ENCODE measurements around the gene BZW2. TPM values are rescaled to one million over a fixed set of nuclear protein-coding genes. Genes with fewer than 3 reads are reported as not detected.
A peak's percentile ranks its signal among the peaks of the same experiment; 100 is the strongest.

Gene BZW2
- total RNA-seq, 4 donors from 2014 or later = 86.6 to 145 (median 123) TPM

DNA sequence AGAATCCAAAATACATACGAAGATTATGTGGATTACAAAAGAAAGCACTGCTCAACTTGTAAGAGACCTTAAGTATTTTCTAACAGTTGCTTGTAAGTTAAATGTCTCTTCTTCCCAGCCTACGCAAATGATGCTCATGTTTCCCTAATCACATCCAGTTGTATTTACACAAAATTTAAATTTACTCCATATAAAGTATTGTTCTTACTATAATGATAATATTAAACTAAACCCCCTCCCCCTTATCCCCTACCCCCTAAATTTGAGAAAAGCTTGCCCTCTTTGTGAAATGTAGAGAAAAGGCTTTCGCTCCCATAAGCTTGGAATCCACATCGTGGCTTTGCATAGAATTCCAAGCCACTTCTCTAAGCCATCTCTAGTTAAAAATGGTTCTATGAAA, 29.9 kb upstream of the BZW2 start:
- in situ Hi-C loops (cut with MboI; ENCODE audit: low sequenced_read_pairs in 4 of 4) = loop anchor here in 1 of 4 donors (25.0 kb wide), 1 partner anchor 296 kb away; no protein-coding TSS in a partner anchor
- H3K9me3 ChIP-seq = no peaks in the 10 kb centered on the region
- peaks cover 11 to 12% of the 10 kb centered on the region in 2 donors for H3K4me1 ChIP-seq
- DNase-seq (no peak), ATAC-seq (no peak)
- no peak overlapping the region for H3K4me3 ChIP-seq
- H3K27ac ChIP-seq = no peak overlapping the region
- TF ChIP-seq CTCF (IDR thresholded peaks at IDR 0.05 in 4 of 5, conservative IDR thresholded peaks at IDR 0.05 in 1 of 5) = no peak
- peaks cover 0 to 28% of the 10 kb centered on the region in 2 donors for H3K36me3 ChIP-seq
- H3K27me3 ChIP-seq = no peaks in the 10 kb centered on the region
- intact Hi-C loops (cut with DNase I; ENCODE audit: low total_unique reads) = no loop called here

GRCh38 chr7:16616542-16616941, 29.4 kb upstream of the BZW2 start:
- ATAC-seq (no peak), DNase-seq (peak in 1 of 2 donors; percentile 17)
- H3K36me3 ChIP-seq = peaks cover 0 to 28% of the 10 kb centered on the region in 2 donors
- H3K9me3 ChIP-seq = no peaks in the 10 kb centered on the region
- H3K4me1 ChIP-seq = peaks cover 11 to 12% of the 10 kb centered on the region in 2 donors
- H3K4me3 ChIP-seq = no peak overlapping the region
- H3K27ac ChIP-seq = no peak overlapping the region
- TF ChIP-seq CTCF (IDR thresholded peaks at IDR 0.05 in 4 of 5, conservative IDR thresholded peaks at IDR 0.05 in 1 of 5) = no peak
- no peak for TF ChIP-seq POLR2A (IDR thresholded peaks at IDR 0.05)
- no peaks in the 10 kb centered on the region for H3K27me3 ChIP-seq
- intact Hi-C loops (cut with DNase I; ENCODE audit: low total_unique reads) (no loop called here), in situ Hi-C loops (cut with MboI; ENCODE audit: low sequenced_read_pairs in 4 of 4) (loop anchor here in 1 of 4 donors (25.0 kb wide), 1 partner anchor 296 kb away; no protein-coding TSS in a partner anchor)

DNA sequence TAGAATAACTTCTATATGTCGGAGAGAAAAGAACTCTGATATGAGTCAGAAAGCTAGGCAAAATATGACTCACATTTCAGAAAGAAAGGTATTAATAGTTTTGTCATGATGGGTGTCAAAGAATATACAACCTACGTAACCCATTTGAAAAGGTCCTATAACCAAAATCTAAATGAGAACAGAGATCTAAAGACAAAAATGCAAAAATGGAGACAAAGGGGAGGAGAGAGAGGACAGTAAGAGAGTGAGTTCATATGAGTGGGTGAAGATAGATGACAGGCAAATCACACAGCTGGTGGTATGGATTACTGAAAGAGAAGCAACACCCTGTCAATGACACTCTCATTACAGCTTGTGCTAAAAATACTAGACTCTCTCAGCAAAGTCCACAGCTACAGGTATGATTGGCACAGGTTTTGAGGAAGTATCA, 26.0 kb upstream of the BZW2 start:
- DNase-seq = no peak
- intact Hi-C loops (cut with DNase I; ENCODE audit: low total_unique reads) (no loop called here), in situ Hi-C loops (cut with MboI; ENCODE audit: low sequenced_read_pairs in 4 of 4) (loop anchor here in 1 of 4 donors (25.0 kb wide), 1 partner anchor 292 kb away; no protein-coding TSS in a partner anchor)
- H3K4me1 ChIP-seq = peaks cover 11 to 12% of the 10 kb centered on the region in 2 donors
- no peaks in the 10 kb centered on the region for H3K27me3 ChIP-seq
- no peaks in the 10 kb centered on the region for H3K9me3 ChIP-seq
- peaks cover 0 to 37% of the 10 kb centered on the region in 2 donors for H3K36me3 ChIP-seq
- H3K27ac ChIP-seq = peak overlapping the region; percentile 11 to 61 (median 47)
- no peak for TF ChIP-seq POLR2A (IDR thresholded peaks at IDR 0.05)
- H3K4me3 ChIP-seq = no peak overlapping the region
- ATAC-seq = peak; percentile 83 to 98

GRCh38 chr7:16626388-16626787, 19.6 kb upstream of the BZW2 start:
- in situ Hi-C loops (cut with MboI; ENCODE audit: low sequenced_read_pairs in 4 of 4) (no loop called here), intact Hi-C loops (cut with DNase I; ENCODE audit: low total_unique reads) (no loop called here)
- Histone ChIP-seq H3K27ac (no peak overlapping the region), H3K4me3 (no peak overlapping the region), H3K27me3 (no peaks in the 10 kb centered on the region), H3K9me3 (no peaks in the 10 kb centered on the region), H3K4me1 (no peaks in the 10 kb centered on the region), H3K36me3 (peaks cover 0 to 18% of the 10 kb centered on the region in 2 donors)
- ATAC-seq = no peak
- DNase-seq = no peak
- no peak for TF ChIP-seq POLR2A (IDR thresholded peaks at IDR 0.05)
- no peak for TF ChIP-seq CTCF (IDR thresholded peaks at IDR 0.05 in 4 of 5, conservative IDR thresholded peaks at IDR 0.05 in 1 of 5)

GRCh38 chr7:16627236-16627635, 18.7 kb upstream of the BZW2 start:
- Histone ChIP-seq H3K27me3 (no peaks in the 10 kb centered on the region), H3K9me3 (no peaks in the 10 kb centered on the region), H3K36me3 (peaks cover 0 to 18% of the 10 kb centered on the region in 2 donors), H3K4me3 (no peak overlapping the region), H3K4me1 (no peaks in the 10 kb centered on the region), H3K27ac (no peak overlapping the region)
- in situ Hi-C loops (cut with MboI; ENCODE audit: low sequenced_read_pairs in 4 of 4) (no loop called here), intact Hi-C loops (cut with DNase I; ENCODE audit: low total_unique reads) (no loop called here)
- TF ChIP-seq POLR2A (IDR thresholded peaks at IDR 0.05) (no peak), CTCF (IDR thresholded peaks at IDR 0.05 in 4 of 5, conservative IDR thresholded peaks at IDR 0.05 in 1 of 5) (no peak)
- ATAC-seq (no peak), DNase-seq (no peak)
